NCI-H2107 treated with DMSO at 0.1 percent for 48 hours (cell line): ENCODE results near the gene FBXO10.
"Not testable (repeated sequence)": the region's sequence is repeated elsewhere in the genome, so short reads cannot be mapped to it uniquely, and the experiment has no call there.

Source experiments
- DNase-seq: peaks from one replicate; lab custom pipeline; 2025; ENCODE audit not compliant: unreplicated experiment; lab: John Stamatoyannopoulos, UW

Gene FBXO10

GRCh38 chr9:37486256-37486615, 89.9 kb downstream of the FBXO10 start:
- no peak for DNase-seq

- DNase-seq = peak; percentile 64
These were observed 90.6 kb downstream of the FBXO10 start, which contains the start of gene POLR1E for GRCh38 chr9:37485389-37486255. Gene POLR1E, plus strand, starts transcription at chr9:37485948. Its CDS starts 100 bp downstream, at chr9:37486048.

- no peak for DNase-seq
These were observed 95.4 kb downstream of the FBXO10 start for GRCh38 chr9:37480759-37481158.

- not testable (repeated sequence) for DNase-seq
These were observed 98.1 kb downstream of the FBXO10 start for GRCh38 chr9:37477987-37478619.

GRCh38 chr9:37477443-37477842, 98.7 kb downstream of the FBXO10 start:
- not testable (repeated sequence) for DNase-seq

- no peak for DNase-seq
These were observed 99.2 kb downstream of the FBXO10 start for GRCh38 chr9:37476930-37477329.

- DNase-seq = no peak
These were observed 101.7 kb downstream of the FBXO10 start for GRCh38 chr9:37474438-37474837.

- not testable (repeated sequence) for DNase-seq
These were observed 102.2 kb downstream of the FBXO10 start for GRCh38 chr9:37473982-37474381.

- DNase-seq = no peak
These were observed 104.1 kb downstream of the FBXO10 start for GRCh38 chr9:37471942-37472684.

GRCh38 chr9:37468620-37469019, 107.6 kb downstream of the FBXO10 start:
- no peak for DNase-seq

GRCh38 chr9:37467530-37467929, 108.7 kb downstream of the FBXO10 start:
- DNase-seq = not testable (repeated sequence)

GRCh38 chr9:37466037-37466709, 110.0 kb downstream of the FBXO10 start:
- peak; percentile 9 for DNase-seq

- DNase-seq = peak; percentile 99
These were observed 110.7 kb downstream of the FBXO10 start, which contains the start of gene ZBTB5 for GRCh38 chr9:37465249-37466036. Gene ZBTB5, minus strand, starts transcription at chr9:37465450. Its CDS starts 22,899 bp downstream, at chr9:37442551.

GRCh38 chr9:37464426-37465248, 111.5 kb downstream of the FBXO10 start:
- DNase-seq = no peak

- DNase-seq = no peak
These were observed 112.2 kb downstream of the FBXO10 start for GRCh38 chr9:37464006-37464405.
